Ascending aorta (tissue), 2 donors: ENCODE data around the gene ATOH8. TPM values are rescaled to one million over a fixed set of nuclear protein-coding genes. Genes with fewer than 3 reads are reported as not detected.

Experiments used
- DNase-seq, 2 donors: peaks; one replicate each; pipeline ENCODE4 v3.0.0-alpha.2; 2019; ENCODE audit warnings: low spot score in 2 of 2
- H3K27ac ChIP-seq, 2 donors: fragments of 200-600 bp; sonication (generic); one replicate each; pipeline ENCODE4 v1.5.1; 2016 to 2017; ENCODE audit warnings: mild to moderate bottlenecking in 1 of 2
- H3K27me3 ChIP-seq: fragments of 200-600 bp; sonication (generic); one replicate; pipeline ENCODE4 v1.5.1; 2017
- H3K36me3 ChIP-seq, 2 donors: fragments of 200-600 bp; sonication (generic); one replicate each; pipeline ENCODE4 v1.5.1; 2016
- H3K4me1 ChIP-seq, 2 donors: fragments of 200-600 bp; sonication (generic); one replicate each; pipeline ENCODE4 v1.5.1; 2016 to 2017; ENCODE audit warnings: mild to moderate bottlenecking in 1 of 2
- H3K4me3 ChIP-seq, 2 donors: fragments of 200-600 bp; sonication (generic); one replicate each; pipeline ENCODE4 v1.5.1; 2016 to 2017; ENCODE audit warnings: mild to moderate bottlenecking in 1 of 2
- H3K9me3 ChIP-seq, 2 donors: fragments of 200-600 bp; sonication (generic); one replicate each; pipeline ENCODE4 v1.5.1; 2016
- intact Hi-C: fragments of 100-400 bp; cut with DNase I; formaldehyde crosslinking; loops from one replicate; pipeline ENCODE4 v1.15.1; 2023
- total RNA-seq: library from RNA; depleted of rRNA; stranded (reverse); fragments of >200 nt; gene quantifications from one replicate; pipeline ENCODE4 v1.1.0, GENCODE V29; 2016
- TF ChIP-seq, protein P1 (sequence below), 3 experiments: fragments of 200-600 bp in 2 of 3; fragments of 450-650 bp in 1 of 3; sonication (generic) in 2 of 3; IDR thresholded peaks; one replicate each; pipeline ENCODE4 v1.5.1; 2016 to 2019; ENCODE audit warnings: antibody characterized with exemption in 3 of 3, mild to moderate bottlenecking in 1 of 3, moderate library complexity in 1 of 3

ATOH8 gene
- total RNA-seq, 1 donor from 2014 or later: 239 TPM

DNA sequence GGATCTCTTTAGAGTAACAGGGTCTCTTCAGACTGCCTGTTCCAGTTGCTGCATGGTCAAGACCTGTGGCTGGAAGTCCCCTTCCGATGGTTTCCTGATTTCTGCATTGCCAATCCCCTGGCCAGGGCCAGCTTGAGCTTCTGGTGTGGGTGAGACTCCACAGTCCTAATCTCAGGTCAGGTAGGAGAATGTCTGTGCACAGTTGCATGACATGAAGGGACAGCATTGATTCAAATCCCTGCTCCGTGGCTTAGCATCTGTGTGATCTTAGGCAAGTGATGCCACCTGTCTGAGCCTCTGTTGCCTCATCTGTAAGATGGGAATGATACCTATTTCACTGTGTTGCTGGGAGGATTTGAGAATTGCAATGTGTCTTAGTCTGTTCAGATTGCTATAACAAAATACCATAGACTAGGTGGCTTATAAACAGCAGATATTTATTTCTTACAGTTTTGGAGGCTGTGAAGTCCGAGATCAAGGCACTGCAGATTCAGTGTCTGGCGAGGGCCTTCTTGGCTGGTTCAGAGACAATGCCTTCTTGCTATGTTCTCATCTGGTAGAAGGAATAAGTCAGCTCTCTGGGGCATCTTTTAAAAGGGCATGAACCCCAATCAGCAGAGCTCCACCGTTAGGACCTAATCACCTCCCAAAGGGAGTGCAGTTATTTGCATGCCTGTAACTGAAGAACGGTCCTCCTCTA, 66.2 kb downstream of the ATOH8 start:
- no peak for DNase-seq
- Histone ChIP-seq H3K36me3 (no peaks in the 10 kb centered on the region), H3K27me3 (no peaks in the 10 kb centered on the region), H3K4me1 (no peaks in the 10 kb centered on the region), H3K4me3 (no peak overlapping the region), H3K27ac (no peak overlapping the region), H3K9me3 (no peaks in the 10 kb centered on the region)
- intact Hi-C loops: no loop called here
- TF ChIP-seq, protein P1, sequence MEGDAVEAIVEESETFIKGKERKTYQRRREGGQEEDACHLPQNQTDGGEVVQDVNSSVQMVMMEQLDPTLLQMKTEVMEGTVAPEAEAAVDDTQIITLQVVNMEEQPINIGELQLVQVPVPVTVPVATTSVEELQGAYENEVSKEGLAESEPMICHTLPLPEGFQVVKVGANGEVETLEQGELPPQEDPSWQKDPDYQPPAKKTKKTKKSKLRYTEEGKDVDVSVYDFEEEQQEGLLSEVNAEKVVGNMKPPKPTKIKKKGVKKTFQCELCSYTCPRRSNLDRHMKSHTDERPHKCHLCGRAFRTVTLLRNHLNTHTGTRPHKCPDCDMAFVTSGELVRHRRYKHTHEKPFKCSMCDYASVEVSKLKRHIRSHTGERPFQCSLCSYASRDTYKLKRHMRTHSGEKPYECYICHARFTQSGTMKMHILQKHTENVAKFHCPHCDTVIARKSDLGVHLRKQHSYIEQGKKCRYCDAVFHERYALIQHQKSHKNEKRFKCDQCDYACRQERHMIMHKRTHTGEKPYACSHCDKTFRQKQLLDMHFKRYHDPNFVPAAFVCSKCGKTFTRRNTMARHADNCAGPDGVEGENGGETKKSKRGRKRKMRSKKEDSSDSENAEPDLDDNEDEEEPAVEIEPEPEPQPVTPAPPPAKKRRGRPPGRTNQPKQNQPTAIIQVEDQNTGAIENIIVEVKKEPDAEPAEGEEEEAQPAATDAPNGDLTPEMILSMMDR (IDR thresholded peaks at IDR 0.05): no peak

DNA sequence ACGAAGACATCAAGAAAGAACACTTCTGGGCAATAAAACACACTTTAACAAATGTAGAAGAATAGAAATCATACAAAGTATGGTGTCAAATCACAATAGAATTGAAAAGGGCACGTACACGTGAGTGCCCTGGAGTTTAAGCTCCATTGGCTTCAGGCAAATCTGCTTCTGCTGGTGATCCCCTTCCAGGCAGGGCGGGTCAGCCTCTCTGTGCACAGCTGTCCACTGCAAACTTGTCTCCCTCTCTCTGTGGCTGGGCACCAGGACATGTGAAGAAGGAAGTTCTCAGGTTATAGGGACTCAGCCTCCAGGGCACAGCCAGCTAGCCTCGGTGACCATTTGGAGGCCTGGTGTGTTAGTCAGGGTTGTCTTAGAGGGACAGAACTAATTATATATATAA, 69.0 kb downstream of the ATOH8 start:
- H3K27ac ChIP-seq: no peak overlapping the region
- intact Hi-C loops: no loop called here
- H3K36me3 ChIP-seq: no peaks in the 10 kb centered on the region
- no peak for DNase-seq
- H3K9me3 ChIP-seq: no peaks in the 10 kb centered on the region
- no peak overlapping the region for H3K4me3 ChIP-seq
- no peaks in the 10 kb centered on the region for H3K27me3 ChIP-seq
- TF ChIP-seq, protein P1 (IDR thresholded peaks at IDR 0.05): no peak
- H3K4me1 ChIP-seq: no peaks in the 10 kb centered on the region

DNA sequence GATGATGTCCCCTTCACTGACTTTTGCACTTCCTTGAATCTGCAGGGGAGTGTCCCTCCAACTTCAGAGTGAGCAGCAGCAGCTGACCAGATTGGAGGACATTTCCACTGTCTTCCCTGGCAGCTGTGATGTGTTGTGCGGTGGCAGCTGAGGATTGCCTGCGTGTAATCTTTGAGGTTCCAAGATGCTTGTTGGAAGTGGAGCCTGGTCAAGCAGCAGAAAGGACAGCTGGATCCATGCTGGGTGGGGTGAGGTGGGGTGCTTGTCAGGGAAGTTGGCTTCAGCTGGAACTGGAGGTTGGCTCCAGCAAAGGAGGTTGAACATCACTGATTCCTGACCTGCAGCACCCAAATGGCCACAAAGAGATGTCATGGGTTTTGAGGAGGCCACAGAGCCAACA, 70.2 kb downstream of the ATOH8 start:
- no peaks in the 10 kb centered on the region for H3K36me3 ChIP-seq
- no peak overlapping the region for H3K27ac ChIP-seq
- H3K4me3 ChIP-seq: no peak overlapping the region
- no peaks in the 10 kb centered on the region for H3K4me1 ChIP-seq
- TF ChIP-seq, protein P1 (IDR thresholded peaks at IDR 0.05): no peak
- DNase-seq: no peak
- H3K9me3 ChIP-seq: no peaks in the 10 kb centered on the region
- no peaks in the 10 kb centered on the region for H3K27me3 ChIP-seq
- intact Hi-C loops: no loop called here

DNA sequence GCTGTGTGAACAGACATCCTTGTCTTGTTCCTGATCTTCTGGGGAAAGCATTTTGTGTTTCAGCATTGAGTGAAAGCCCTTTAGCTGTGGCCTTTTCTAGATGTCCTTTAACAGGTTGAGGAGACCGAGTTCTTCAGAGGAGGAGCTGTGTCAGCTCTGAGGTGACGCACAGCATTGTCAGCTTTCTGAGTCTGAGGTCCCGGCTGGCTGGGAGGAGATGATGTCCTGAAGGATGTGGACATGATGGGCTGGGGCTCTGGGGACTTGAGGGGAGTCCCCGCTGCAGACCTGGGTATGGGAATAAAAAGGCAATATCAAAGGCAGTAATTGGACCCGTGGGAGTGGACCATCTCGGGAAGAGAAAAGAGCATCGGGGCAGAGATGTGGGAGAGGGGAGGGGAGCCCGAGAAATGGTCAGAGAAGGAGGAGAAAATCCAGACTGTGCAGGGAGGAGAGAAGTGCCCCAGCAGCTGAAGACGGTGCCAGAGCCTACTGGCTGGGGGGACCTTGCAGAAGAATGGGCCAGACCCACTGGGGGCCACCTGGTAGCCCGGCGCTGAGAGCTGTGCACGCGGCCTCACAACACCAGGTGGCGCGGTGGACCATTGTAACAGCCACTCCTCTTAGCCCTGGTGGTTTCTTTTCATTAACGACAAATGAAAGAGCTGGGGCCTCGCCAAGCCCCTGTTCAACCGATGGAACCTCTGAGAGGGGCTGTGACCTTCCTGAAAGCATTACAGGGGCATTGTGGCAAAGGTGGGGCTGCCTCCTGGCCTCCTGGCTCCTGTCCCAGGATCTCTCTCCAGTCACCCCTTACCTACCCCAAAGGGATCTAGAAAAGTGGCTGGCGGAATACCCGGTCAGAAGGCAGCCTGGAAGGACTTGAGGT, 73.4 kb downstream of the ATOH8 start:
- intact Hi-C loops: loop anchor here (1.0 to 2.0 kb wide), 2 partner anchors 62 to 253 kb away; partner anchors contain the start of gene ST3GAL5
- no peak overlapping the region for H3K27ac ChIP-seq
- TF ChIP-seq, protein P1 (IDR thresholded peaks at IDR 0.05): peak; percentile 89 to 95 (median 90)

DNA sequence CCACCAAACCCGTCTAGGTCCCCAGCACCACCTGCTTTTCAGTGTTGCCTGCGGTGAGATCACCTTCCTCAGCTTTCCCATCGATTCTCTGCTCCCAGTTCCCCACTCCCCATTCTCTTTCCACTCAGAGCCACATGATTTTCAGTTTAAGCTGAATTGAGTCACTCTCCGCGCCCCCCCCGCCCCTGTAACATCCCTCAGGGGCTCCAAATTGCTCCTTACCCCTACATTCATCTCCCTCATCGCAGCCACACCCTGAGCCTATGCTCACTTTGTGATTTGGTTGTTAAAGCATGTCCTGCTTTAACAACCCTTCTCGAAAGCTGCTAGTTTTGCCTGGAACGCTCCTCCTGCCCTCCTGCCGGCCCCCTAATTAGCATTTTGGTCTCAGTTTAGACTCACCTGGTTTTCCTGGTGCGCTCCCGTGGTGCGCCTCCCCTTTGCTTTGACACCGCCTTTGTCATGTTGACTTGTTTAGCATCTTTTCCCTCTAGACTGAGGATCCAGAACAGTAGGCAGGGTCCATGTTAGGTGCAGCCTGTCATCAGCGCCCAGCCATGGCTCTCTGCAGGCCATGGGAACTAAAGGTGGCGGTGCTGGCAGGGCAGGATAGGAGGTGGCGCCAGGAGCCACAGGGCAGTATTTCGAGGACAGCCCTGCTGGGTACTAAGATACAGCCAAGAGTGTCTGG, 74.2 kb downstream of the ATOH8 start:
- Histone ChIP-seq H3K4me1 (no peaks in the 10 kb centered on the region), H3K27me3 (no peaks in the 10 kb centered on the region), H3K4me3 (peak overlapping the region in 1 of 2 donors; percentile 55), H3K27ac (no peak overlapping the region), H3K9me3 (no peaks in the 10 kb centered on the region), H3K36me3 (no peaks in the 10 kb centered on the region)
- DNase-seq: no peak
- intact Hi-C loops: loop anchor here (1.0 to 2.0 kb wide), 2 partner anchors 61 to 252 kb away; partner anchors contain the start of gene ST3GAL5
- TF ChIP-seq, protein P1 (IDR thresholded peaks at IDR 0.05): no peak

More for the DNA sequence above, 73.4 kb downstream of the ATOH8 start:
- Histone ChIP-seq H3K4me1 (no peaks in the 10 kb centered on the region), H3K36me3 (no peaks in the 10 kb centered on the region), H3K4me3 (peak overlapping the region in 1 of 2 donors; percentile 55), H3K9me3 (no peaks in the 10 kb centered on the region), H3K27me3 (no peaks in the 10 kb centered on the region)
- DNase-seq: peak in 1 of 2 donors; percentile 85
